HG03342 (cell line): ENCODE measurements around the gene RIC1.

ENCODE experiments used
- ATAC-seq: cut with Tn5 transposase; IDR thresholded peaks from one replicate; pipeline ENCODE4 v1.9.1; 2021; ENCODE audit warnings: mild to moderate bottlenecking, moderate library complexity; ENCODE audit not compliant: unreplicated experiment

RIC1 gene

GRCh38 chr9:5819174-5819573 lies 190.3 kb downstream of the RIC1 start:
- ATAC-seq, result no peak

- ATAC-seq, result no peak
Observed at GRCh38 chr9:5820425-5820824, 191.5 kb downstream of the RIC1 start.

- no peak for ATAC-seq
Observed at GRCh38 chr9:5825223-5825622, 196.3 kb downstream of the RIC1 start.
